Measurements from ENCODE around the gene WNT11.

The WNT11 gene
- 0.07 to 1.1 (median 0.50) reads per million in 18 experiments for total RNA-seq

DNA sequence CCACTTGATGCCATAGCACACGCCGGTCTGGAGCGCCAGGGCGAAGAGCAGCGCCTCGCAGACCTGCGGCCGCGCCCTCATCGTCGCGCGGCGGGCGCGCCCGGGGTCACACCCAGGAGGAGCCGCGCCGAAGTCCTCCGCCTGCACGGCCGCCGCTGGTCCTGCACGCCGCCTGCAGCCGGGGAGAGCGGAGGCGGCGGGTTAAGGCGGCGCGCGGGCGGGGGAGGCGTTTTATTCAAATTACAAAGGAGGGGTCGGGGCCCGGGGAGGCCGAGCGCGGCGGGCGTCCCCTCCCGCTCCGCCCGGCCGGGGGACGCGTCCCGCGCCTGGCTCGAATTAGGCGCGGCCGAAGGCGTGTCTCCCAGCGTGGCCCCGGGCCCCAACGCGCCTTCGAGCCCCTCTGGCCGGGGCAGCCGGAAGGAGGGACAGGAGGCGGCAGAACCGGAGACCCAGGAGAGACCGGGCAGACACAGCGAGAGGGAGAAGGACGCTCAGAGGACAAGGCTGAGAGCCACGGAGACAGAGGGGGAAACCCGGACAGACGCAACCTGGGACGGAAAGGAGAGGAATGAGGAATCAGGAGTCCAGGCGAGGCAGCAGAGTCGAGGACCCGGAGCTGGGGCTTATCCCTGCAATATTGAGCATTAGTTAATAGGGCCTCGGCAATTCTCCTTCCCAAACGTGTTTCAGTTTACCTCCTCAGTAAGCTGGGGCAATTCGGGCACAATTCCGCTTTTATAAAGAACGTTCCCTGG lies at the start of gene WNT11:
WNT11 (minus strand) TSS at position 176 of the 755 bp plus-strand sequence; CDS start at position 81, 95 bp downstream.
- DNase-seq, result peak in 1 of 2 donors; percentile 17

DNA sequence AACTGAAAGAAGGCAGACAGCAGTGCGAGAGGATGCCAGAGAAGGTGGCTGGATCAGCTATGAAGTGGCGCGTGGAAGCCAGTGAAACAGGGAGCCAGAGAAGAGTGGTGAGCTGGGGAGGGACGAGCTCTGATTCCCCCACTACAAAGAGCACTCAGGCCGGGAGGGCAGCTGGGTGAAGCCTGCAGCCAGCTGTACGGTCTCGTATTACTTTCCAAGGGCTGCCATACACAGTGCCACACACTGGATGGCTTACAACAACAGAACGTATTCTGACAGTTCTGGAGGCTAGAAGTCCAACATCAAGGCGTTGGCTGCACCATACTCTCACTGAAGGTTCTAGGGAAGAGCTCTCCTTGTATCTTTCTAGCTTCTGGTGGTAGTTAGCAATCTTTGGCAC lies 47.1 kb upstream of the WNT11 start:
- no peak for DNase-seq

DNA sequence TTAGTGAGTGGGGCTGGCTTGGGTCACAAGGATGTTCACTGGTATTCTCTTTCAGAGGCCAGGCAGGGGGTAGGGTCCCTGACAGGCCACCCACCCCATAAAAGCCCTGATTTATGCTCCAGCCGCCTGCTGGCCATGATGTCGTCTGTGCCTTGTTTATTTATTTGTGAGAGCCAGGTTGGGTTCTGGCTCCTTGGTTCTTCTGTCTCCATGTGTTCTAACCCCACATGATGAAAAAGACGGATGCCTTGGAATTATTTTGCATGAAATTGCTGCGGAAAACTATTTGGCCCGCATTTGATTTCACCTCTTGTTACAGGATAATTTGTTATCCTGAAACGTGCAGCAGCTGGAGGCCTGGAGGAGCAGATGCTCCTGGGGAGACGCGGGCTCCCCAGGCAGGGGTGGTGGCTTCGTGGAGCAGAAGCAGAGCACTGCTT lies 46.3 kb upstream of the WNT11 start:
- no peak for DNase-seq

DNA sequence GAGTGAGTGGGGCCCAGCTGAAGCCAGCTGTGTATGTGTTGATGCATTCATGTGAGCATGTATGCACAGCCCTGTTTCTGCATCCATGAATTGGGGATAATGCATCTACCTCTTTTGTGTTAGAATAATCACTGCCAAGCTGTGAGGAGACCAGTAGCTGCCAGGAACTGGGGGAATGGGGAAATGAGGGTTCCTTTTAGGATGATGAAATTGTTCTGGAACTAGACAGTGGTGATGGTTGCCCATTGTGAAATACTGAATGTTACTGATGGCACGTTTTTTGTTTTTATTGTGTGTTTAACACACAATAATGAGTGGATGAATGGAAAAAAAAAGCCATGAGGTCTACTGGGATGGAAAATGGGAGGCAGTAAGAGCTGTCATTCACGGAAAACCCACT lies 45.3 kb upstream of the WNT11 start:
- peak; percentile 76 to 81 for DNase-seq

DNA sequence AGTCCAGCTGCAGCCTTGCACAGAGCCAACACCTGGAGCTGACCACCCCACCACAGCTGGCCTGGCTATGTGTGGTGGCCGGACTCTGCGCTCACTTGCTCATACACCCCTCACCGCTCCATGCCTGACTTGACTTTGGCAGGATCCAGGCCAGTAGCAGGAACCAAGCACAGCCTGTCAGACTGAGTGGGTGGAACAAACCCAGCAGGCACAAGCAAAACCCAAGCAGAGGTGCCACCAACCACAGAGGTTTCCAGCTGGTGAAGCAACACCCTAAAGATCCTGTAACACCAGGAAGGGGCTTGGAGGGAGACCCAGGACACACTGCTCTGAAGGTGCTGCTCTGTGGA lies 44.9 kb upstream of the WNT11 start:
- peak; percentile 21 to 68 for DNase-seq

DNA sequence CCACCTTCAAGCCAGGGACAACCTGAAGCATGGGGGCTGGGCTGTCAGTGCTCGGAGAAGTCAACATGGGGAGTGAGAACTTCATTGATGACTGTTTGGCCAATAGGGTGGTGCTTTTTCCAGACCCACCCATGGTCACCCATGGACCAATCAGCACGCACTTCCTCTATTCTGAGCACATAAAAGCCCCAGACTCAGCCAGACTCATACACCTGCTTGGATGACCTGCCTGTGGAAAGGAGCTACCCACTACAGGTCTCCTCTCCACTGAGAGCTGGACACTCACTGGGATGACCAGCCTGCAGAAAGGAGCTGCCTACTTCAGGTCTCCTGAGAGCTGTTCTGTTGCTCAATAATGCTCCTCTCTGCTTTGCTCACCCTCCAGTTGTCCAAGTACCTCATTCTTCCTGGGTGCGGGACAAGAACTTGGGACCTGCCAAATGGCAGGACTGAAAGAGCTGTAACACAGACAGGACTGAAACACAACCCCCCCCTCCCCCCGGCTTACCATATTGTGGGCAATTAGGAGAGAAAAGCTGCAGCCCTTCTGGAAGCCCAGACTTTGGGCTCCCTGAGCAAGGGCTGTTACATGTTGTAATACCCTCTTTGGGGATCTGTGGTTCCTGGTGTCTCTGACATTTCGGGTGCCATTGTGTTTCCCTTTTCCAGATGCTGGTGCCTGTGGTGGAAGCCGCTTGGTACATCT lies 44.4 kb upstream of the WNT11 start:
- peak; percentile 15 to 43 for DNase-seq

DNA sequence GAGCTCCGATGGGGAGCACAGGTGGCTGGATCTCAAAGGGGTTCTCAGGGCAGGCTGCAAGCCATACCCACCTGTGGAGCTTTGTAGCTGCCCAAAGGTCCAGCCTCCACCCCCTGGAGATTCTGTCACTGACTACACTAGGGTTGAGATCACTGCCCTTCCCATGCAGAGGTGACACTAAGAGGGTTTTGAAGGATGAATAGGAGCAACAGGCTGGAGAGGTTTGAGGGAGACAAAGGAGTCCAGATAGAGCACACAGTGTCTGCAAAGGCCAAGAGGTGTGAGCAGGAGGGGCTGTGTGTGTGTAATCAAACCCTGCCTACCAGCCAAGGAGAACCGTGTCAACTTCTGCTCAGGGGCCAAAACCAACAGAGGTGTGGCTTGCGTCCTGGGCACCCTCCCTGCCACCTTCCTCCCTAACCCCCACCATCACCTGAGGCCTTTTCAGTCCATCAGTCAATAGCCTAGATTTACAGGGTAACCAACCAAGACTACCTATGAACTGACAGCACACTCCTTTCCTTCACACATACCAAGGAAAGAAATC lies 43.0 kb upstream of the WNT11 start:
- DNase-seq, result no peak

DNA sequence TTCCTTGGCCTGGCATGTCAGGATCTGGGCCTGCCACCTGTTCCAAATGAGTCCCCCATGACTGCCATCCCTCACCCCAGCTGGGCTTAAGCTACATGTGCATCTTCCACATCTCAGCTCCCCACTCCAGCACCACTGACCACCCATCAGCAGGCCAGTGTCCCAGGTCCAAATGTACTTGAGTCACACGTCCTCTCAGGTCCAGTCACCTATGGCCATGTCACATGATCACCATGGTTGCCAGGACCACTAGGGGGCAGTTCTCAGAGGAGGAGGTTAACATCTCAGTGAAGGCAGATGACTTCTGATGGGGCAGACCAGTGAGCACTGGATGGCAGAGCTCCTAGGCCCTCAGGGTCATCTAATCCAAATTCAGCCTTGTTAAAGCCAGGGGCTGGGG lies 41.9 kb upstream of the WNT11 start:
- DNase-seq, result no peak

DNA sequence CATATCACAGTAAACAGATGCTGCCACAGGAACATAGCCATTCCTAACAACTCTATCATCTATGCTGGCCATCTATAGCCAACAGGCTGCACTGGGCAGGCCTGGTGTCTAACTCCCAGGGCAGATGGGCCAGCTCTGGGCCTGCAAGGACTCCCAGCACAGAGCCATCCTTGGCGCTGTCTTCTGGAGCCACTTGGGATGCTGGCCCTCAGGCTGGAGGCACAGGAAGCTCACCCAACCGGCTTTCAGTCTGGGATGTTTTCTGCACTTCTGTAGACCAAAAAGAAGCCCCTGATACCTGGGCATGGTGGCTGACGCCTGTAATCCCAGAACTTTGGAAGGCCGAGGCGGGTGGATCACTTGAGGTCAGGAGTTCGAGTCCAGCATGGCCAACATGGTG lies 40.8 kb upstream of the WNT11 start:
- DNase-seq, result no peak

DNA sequence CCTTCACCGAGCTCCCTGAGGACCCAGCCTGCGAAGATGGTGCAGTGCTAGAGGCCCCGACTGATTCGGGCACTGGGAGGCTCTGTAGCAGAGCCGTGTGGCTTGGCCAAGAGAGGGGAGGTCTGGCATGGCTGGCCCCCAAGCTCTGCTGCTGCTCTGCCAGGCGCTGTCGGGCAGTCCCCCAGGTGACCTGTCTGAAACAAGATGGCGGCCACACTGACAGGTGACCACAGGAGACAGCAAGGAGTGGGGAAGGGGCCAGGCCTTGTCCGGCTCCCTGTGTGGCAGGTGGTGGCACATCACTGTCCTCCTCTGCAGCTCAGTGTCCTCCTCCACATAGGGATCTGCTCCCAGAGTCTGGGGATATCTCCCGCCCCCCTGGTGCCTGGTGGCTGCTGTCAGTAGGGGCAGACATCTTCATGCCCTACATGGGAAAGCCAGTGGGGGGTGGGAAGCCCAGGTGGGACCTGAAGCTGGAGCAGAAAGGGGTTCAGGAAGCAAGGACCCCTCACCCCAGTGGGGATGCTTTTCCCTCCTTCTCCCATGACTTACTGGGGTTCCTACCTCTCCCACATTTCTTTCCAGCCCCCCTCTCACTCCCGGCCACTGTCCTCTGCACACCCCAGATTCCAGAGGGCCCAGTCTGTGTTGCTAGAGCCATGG lies 40.1 kb upstream of the WNT11 start:
- DNase-seq, result no peak

DNA sequence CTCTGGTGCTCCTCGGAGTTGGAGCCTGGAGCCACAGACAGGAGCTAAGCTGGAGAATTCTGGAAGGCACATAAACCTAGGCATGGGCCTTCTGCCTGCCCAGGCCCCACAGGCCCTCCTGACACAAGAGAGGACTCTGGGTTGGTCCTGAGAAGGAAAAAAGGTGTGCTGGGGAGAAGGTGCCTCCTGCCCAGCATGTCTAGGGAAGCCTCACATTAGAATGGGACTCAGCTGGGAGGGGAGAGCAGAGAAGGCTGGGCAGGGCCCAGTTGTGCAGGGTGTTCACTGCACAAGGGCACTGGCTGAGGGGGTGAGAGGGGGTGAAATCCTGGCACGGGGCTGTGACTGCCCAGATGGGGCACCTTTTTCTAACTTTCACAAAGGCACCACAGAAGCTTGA lies 39.4 kb upstream of the WNT11 start:
- no peak for DNase-seq

DNA sequence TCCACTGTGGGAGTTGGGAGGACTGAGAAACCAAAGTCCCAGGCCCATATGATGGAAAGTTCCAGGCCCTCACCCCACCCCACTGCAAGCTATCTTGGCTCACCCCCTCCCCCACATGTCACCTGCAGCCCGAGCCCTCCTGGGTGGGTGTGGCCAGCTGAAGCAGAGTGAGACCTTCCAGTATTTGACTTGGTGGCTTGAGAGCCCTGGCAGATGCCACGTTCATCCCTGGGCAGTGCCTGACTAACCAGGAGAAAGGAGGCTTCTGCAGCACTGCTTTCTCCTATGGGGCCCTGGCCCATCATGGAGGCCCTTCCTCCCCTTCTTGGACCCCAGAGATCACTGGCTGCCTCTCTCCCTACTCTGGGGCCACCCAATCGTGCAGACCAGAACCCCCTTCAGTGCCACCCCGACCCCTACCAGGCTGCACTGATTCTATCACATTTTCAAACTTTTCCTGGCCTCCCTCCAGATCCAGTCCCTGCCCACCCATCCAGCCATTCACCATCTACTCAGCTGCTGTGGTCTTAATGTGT lies 38.1 kb upstream of the WNT11 start:
- DNase-seq, result no peak

DNA sequence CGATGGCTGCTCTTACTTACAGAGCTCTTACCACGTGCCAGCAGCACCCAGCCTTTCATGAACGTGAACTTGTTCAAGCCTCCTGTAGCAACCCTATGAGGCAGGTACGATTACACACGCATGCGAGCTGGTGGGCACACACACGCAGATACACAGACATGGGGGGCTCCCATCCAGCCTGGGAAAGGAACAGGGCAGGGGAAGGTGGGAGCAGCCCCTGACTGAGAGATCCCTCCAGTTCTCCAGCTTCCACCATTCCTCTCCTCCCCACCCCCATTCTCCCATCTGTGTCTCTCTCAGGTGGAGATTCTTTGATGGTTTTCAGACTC lies 37.6 kb upstream of the WNT11 start:
- no peak for DNase-seq

DNA sequence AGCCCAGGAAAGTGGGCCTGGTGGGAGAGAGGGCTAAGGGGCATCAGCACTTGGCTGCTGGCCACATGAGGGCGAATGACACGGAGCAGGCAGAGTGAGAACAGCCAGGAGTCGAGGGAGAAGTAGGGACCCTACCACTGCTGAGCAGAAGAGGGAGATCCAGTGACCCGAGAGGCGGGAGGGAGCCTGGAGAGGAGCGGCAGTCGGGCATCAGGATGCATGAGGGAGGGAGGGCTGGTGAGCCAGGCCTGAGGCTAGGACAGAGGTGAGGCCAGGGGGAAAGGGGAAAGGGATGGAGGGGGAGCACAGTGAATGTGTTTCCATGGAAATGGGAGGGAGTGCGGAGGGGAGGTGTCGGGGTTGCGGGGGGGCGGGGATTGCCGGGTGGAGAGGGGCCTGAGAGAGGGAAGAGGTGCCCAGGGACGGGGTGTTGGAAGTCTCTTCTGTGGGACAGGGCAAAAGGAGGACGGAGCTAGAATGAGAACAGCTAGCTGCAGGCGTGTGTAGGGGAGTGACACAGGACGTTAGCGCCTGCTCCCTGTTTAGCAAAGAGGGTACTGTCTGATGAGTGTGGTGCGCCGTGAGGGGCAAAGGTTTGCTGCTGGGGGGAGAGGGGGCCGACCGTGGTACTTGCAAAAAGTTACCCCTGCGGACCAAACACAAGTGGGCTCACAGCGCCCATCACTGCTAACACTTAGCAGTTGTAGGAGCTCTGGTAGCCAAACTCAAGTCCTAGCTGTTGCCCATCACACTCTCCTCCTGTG lies 37.1 kb upstream of the WNT11 start:
- no peak for DNase-seq

DNA sequence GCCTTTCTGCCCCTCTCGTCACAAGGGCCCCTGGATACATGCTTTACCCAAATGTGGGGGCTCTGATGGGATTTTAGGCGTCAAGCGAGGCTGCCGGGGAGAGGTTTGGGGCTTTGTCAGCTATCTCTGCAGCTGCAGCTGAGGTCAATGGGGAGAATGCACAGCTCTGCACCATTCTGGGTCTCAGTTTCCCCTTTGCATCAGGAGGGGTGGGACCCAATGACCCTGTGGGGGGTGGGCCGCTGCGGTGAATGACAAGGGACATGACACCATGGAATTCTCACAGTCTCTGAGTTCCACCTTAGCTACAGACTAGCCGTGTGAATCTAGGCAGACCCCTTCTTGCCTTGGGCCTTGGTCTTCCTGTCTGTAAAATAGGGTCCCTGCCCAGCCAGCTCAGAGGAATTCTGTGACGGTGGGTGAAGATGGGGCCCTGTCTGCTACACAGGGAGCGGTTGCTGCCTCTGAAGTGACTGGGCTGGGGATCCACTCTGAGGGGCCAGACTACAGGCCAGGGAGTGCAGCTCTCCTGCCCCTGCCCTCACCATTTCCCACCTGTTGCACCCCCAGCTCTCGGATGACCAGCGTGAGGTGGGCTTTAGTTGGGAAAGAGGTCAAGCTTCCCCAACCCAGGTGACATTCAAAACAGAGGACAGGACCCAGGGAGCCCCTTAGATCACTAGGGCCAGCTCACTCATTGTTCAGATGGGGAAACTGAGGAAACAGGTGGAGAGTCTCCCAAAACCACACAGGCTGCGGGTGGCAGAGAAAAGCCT lies 35.9 kb upstream of the WNT11 start:
- no peak for DNase-seq

DNA sequence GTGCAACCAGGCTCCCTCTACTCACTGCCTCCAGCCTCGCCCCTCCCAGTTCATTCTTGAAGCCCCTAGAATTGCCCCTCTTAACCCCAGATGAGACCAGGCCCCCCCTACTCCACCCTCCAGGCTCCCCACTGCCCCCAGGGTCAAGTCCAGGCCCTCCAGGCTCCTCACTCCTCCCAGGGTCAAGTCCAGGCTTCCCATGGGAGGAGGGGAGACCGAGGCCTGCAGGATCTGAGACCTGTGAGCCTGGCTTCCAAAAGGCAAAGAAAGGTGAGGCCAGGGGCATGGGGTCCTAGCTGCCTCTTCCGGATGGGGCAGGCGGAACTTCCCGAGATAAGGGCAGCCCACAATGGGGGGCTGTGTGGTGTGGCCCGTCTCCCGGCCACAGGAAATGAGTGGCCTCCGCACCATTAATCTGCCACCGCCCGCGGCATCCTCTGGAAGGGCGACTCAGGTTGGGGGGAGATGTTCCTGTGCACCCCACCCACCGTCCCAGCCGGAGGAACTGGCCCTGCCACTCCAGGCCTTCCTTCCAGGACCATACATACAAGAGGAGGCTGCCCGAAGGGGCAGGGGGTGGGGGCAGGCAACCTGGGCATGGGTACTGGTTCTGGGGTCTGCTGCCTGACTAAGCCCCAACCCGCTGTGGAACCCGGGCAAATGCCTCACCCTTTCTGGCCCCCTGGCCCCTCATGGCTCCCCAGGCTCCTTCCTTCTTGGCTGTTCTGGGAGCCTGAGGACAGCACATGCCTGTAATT lies 35.1 kb upstream of the WNT11 start:
- no peak for DNase-seq

DNA sequence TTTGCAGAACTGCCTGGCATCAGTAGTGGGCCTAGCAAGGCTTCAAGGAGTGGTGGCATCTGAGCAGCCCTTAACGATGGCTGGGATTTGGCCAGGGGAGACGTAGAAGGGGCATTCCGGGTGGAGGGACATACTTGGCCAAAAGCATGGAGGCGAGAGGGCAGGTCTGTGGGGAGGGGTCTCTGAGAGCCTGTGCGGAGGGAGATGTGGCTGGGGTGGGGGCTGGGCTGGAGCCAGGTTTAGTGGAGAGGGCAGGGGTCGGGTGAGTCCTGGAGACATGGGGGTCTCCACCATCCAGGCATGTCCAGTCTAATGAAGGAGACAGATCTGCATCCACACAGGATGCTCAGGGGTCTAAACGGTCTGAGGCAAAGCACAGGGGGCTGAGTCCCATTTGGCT lies 34.4 kb upstream of the WNT11 start:
- no peak for DNase-seq

DNA sequence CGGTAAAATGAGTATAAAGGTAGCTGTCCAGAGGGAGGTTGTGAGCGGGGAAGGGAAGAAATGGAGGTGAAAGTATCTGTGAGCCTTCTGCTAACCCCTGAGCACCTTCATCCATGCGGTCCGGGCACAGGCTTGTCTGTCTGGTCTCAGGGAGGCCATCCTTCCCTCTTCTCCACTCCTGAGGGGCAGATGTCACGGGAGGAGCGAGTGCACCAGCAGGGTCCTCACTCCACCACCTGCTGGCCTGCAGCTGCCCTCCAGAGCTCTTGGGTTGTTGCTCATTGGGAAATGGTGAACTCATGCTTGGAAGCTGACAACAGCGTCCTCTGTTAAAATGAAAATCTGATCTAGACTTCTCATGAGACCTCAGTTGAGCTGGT lies 33.8 kb upstream of the WNT11 start:
- no peak for DNase-seq

DNA sequence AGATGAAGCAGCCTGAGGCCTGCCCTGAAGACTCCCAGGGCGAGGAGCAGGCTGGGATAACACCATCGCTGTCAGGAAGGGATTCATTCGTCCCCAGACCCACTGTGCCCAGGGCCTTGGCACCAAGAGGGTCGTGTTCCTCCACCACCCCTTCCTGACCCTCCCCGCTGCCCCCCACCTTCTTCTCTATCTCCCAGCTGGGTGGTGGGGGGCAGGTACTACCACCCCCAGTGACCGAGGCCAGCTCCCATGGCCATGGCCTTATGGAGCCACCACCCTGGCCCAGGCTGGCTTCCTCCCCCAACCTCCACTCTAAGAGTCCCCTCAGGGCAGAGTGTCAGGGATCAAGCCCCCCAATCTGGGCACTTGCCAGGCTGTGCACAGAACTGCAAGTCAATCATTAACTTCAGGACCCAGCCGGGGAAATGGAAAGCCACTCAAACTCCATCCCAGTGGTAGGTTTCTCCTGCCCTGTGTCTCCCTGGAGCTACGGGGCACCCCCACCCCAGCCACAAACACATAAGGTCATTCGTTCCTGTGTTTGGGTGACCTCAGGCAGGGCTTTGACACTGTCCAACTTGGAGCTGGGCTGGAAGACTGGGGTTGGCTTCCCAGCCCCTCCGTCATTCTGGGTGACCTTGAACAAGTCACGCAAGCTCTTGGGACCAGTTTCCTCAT lies 33.3 kb upstream of the WNT11 start:
- DNase-seq, result no peak

DNA sequence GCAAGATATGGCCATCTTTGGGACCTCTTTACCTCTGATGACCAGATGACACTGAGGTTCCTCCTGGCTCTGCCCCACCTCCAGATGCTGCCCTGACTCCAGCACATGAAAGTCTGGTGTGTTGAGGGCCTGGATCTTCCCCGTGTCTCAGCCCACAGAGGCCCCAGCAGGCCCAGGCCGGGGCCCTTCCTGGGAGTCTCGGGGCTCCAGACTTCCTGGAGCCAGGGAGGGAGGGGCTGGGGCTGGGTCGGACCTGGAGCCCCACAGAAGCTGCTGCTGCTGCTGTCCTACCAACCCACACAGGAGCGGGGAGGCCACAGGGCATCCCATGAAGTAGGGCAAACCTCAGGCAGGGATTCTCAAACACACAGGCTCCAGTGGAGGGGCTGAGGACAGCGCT lies 32.2 kb upstream of the WNT11 start:
- no peak for DNase-seq
